ENCODE measurements around the gene NFKBIE.

DNA sequence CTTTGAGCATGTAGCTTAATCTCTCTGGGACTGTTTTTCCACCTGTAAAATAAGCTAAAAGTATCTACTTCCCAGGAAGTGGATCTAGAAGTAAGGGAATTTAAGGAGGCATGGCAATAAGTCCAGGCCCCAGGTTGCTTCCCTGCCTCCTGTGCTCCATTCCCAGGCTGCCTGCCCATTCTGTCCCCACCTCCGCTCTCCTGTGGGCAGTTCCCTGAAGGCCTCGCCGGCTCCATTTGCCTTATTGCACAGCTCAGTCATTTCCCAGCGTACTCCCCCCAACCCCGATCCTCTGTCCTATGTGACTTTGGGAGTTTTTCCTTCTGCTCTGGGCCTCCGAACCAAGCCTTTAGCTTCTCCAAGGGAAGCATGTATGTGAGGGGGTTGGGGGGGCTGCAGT is 37.3 kb downstream of the NFKBIE start:
- TF ChIP-seq, protein P1, sequence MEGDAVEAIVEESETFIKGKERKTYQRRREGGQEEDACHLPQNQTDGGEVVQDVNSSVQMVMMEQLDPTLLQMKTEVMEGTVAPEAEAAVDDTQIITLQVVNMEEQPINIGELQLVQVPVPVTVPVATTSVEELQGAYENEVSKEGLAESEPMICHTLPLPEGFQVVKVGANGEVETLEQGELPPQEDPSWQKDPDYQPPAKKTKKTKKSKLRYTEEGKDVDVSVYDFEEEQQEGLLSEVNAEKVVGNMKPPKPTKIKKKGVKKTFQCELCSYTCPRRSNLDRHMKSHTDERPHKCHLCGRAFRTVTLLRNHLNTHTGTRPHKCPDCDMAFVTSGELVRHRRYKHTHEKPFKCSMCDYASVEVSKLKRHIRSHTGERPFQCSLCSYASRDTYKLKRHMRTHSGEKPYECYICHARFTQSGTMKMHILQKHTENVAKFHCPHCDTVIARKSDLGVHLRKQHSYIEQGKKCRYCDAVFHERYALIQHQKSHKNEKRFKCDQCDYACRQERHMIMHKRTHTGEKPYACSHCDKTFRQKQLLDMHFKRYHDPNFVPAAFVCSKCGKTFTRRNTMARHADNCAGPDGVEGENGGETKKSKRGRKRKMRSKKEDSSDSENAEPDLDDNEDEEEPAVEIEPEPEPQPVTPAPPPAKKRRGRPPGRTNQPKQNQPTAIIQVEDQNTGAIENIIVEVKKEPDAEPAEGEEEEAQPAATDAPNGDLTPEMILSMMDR (conservative IDR thresholded peaks at IDR 0.05; ENCODE audit: low read length), result no peak
- TF ChIP-seq EZH2phosphoT487 (IDR thresholded peaks at IDR 0.05; ENCODE audit: borderline replicate concordance), result no peak
